ENCODE data around the gene KLHL18.

The KLHL18 gene

GRCh38 chr3:47379411-47379899, 96.7 kb downstream of the KLHL18 start:
- ATAC-seq (ENCODE audit: low read depth) (no peak), DNase-seq (ENCODE audit: low spot score) (no peak)
- Histone ChIP-seq H3K36me3 (ENCODE audit: low read depth) (no peaks in the 10 kb centered on the region), H3K27ac (ENCODE audit: poor library complexity, severe bottlenecking) (peak overlapping the region; percentile 72), H3K9me3 (ENCODE audit: severe bottlenecking) (no peaks in the 10 kb centered on the region), H3K27me3 (ENCODE audit: insufficient read depth, poor library complexity, severe bottlenecking) (no peaks in the 10 kb centered on the region), H3K4me3 (ENCODE audit: severe bottlenecking) (peak overlapping the region; percentile 66), H3K4me1 (ENCODE audit: insufficient read depth, poor library complexity, severe bottlenecking) (no peaks in the 10 kb centered on the region)
- TF ChIP-seq CTCF (IDR thresholded peaks at IDR 0.05; ENCODE audit: poor library complexity, severe bottlenecking), result no peak

- ATAC-seq (ENCODE audit: low read depth), result peak; percentile 6; the same call in 1 of the 3 replicates
- H3K9me3 ChIP-seq (ENCODE audit: severe bottlenecking), result no peaks in the 10 kb centered on the region
- TF ChIP-seq CTCF (IDR thresholded peaks at IDR 0.05; ENCODE audit: poor library complexity, severe bottlenecking), result no peak
These were observed 97.4 kb downstream of the KLHL18 start for GRCh38 chr3:47380026-47380600.

GRCh38 chr3:47380601-47381316, 98.0 kb downstream of the KLHL18 start, which contains the start of gene PTPN23:
PTPN23 (plus strand) TSS chr3:47381021; CDS start chr3:47381097, 76 bp downstream.
- no peak for TF ChIP-seq CTCF (IDR thresholded peaks at IDR 0.05; ENCODE audit: poor library complexity, severe bottlenecking)
- Histone ChIP-seq H3K27me3 (ENCODE audit: insufficient read depth, poor library complexity, severe bottlenecking) (no peaks in the 10 kb centered on the region), H3K27ac (ENCODE audit: poor library complexity, severe bottlenecking) (peak within 1 kb of the TSS; percentile 72), H3K9me3 (ENCODE audit: severe bottlenecking) (no peaks in the 10 kb centered on the region), H3K36me3 (ENCODE audit: low read depth) (no peaks in the 10 kb centered on the region), H3K4me3 (ENCODE audit: severe bottlenecking) (peak within 1 kb of the TSS; percentile 66), H3K4me1 (ENCODE audit: insufficient read depth, poor library complexity, severe bottlenecking) (no peaks in the 10 kb centered on the region)
- peak; percentile 98 for DNase-seq (ENCODE audit: low spot score)
- peak; percentile 78 for ATAC-seq (ENCODE audit: low read depth)

More at GRCh38 chr3:47380026-47380600, 97.4 kb downstream of the KLHL18 start:
- H3K4me1 ChIP-seq (ENCODE audit: insufficient read depth, poor library complexity, severe bottlenecking), result no peaks in the 10 kb centered on the region
- H3K4me3 ChIP-seq (ENCODE audit: severe bottlenecking), result peak overlapping the region; percentile 66
- peak overlapping the region; percentile 72 for H3K27ac ChIP-seq (ENCODE audit: poor library complexity, severe bottlenecking)
- no peaks in the 10 kb centered on the region for H3K36me3 ChIP-seq (ENCODE audit: low read depth)
- DNase-seq (ENCODE audit: low spot score), result no peak
- no peaks in the 10 kb centered on the region for H3K27me3 ChIP-seq (ENCODE audit: insufficient read depth, poor library complexity, severe bottlenecking)

- no peak for TF ChIP-seq CTCF (IDR thresholded peaks at IDR 0.05; ENCODE audit: poor library complexity, severe bottlenecking)
- H3K9me3 ChIP-seq (ENCODE audit: severe bottlenecking), result no peaks in the 10 kb centered on the region
- ATAC-seq (ENCODE audit: low read depth), result peak; percentile 70
- no peaks in the 10 kb centered on the region for H3K36me3 ChIP-seq (ENCODE audit: low read depth)
- H3K27me3 ChIP-seq (ENCODE audit: insufficient read depth, poor library complexity, severe bottlenecking), result no peaks in the 10 kb centered on the region
- DNase-seq (ENCODE audit: low spot score), result peak; percentile 84
- H3K4me1 ChIP-seq (ENCODE audit: insufficient read depth, poor library complexity, severe bottlenecking), result no peaks in the 10 kb centered on the region
- H3K27ac ChIP-seq (ENCODE audit: poor library complexity, severe bottlenecking), result peak overlapping the region; percentile 72
- H3K4me3 ChIP-seq (ENCODE audit: severe bottlenecking), result peak overlapping the region; percentile 66
These were observed 98.8 kb downstream of the KLHL18 start for GRCh38 chr3:47381317-47382157.
